A375 (cell line): ENCODE data around the gene UMOD. TPM values are rescaled to one million over a fixed set of nuclear protein-coding genes. Genes with fewer than 3 reads are reported as not detected.

Experiments
- total RNA-seq: library from RNA; depleted of rRNA; stranded (reverse); fragments of >200 nt; shearing (Covaris generic); gene quantifications from 2 replicates; pipeline ENCODE4 v1.2.3, GENCODE V29; 2014; rRNA removed

UMOD gene
- total RNA-seq = not detected in 2 replicates

GRCh38 chr16:20352615-20353014, at the start of gene UMOD:
Gene UMOD, minus strand, starts transcription at chr16:20352715. Its CDS starts 1,978 bp downstream, at chr16:20350737.

DNA sequence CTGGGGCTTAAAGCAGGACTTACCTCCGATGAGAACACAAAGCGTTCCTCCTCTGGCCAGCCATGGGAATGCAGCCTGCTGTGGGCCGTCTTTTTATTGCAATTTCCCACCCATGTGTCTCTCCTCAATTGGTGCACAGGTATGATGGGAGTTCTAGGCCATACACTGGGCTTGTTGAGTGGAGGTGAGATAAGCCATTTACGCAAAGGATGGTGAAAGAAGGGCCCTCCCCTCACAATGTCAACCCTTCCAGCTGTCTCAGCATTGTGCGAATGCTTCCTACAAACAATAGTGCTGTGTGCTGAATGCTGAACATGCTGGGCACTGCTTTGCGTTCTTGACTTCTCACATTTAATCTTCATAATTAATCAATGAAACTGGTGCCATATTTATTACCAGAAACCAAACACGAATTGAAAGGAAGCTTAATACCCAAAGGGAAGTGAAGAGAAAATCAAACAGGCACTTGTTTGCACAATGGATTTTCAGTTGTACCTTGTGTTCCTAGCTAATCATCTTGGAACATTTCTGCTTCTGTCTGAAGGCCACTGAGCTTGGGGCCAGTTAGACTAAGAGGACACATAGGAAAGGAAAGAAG, 25.0 kb downstream of the UMOD start, which contains the start of gene GP2:
GP2 (minus strand) TSS at position 70 of the 598 bp plus-strand sequence. CDS start 1,082 bp downstream, outside the sequence.

Other genes starting within 250 kb of the UMOD start
- gene GP2, start 25.2 kb downstream of the UMOD start, total RNA-seq = not detected in 2 replicates
- gene PDILT, start 52.0 kb upstream of the UMOD start, total RNA-seq = not detected in 2 replicates
- gene ACSM5, start 56.8 kb upstream of the UMOD start, total RNA-seq = 0.34 and 0.40 TPM in 2 replicates
- gene ACSM2A, start 98.8 kb upstream of the UMOD start, total RNA-seq = not detected in 2 replicates
- not detected in 2 replicates for gene ACSM2B, start 223.7 kb upstream of the UMOD start, total RNA-seq